ENCODE measurements around the gene BNIP2. TPM values are rescaled to one million over a fixed set of nuclear protein-coding genes. Genes with fewer than 3 reads are reported as not detected.

The BNIP2 gene
- total and polyA plus RNA-seq, 11 donors, result 36.8 to 103 (median 78.6) TPM

- H3K36me3 ChIP-seq, result no peaks in the 10 kb centered on the region
- TF ChIP-seq, protein P1, sequence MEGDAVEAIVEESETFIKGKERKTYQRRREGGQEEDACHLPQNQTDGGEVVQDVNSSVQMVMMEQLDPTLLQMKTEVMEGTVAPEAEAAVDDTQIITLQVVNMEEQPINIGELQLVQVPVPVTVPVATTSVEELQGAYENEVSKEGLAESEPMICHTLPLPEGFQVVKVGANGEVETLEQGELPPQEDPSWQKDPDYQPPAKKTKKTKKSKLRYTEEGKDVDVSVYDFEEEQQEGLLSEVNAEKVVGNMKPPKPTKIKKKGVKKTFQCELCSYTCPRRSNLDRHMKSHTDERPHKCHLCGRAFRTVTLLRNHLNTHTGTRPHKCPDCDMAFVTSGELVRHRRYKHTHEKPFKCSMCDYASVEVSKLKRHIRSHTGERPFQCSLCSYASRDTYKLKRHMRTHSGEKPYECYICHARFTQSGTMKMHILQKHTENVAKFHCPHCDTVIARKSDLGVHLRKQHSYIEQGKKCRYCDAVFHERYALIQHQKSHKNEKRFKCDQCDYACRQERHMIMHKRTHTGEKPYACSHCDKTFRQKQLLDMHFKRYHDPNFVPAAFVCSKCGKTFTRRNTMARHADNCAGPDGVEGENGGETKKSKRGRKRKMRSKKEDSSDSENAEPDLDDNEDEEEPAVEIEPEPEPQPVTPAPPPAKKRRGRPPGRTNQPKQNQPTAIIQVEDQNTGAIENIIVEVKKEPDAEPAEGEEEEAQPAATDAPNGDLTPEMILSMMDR (IDR thresholded peaks at IDR 0.05), result no peak
- TF ChIP-seq POLR2A (IDR thresholded peaks at IDR 0.05), result no peak
- no peak within 1 kb of the TSS for H3K4me3 ChIP-seq
- intact Hi-C loops (cut with DNase I), result no loop called here
- peaks cover 0 to 11% (median 0%) of the 10 kb centered on the region in 9 donors for H3K27me3 ChIP-seq
- H3K4me1 ChIP-seq, result no peaks in the 10 kb centered on the region
- DNase-seq, result no peak
- ATAC-seq, result no peak
- H3K9me3 ChIP-seq, result no peaks in the 10 kb centered on the region
- 68 to 77% (median 75%) methylated on average over 8 of the region's 8 CpGs for WGBS, 4 donors
- no peak within 1 kb of the TSS for H3K27ac ChIP-seq
These were observed 77.6 kb downstream of the BNIP2 start, which contains the start of gene GCNT3 for GRCh38 chr15:59611276-59612260. Gene GCNT3, plus strand, starts transcription at chr15:59611783. Its CDS starts 6,456 bp downstream, at chr15:59618239.

GRCh38 chr15:59609730-59610712, 79.1 kb downstream of the BNIP2 start:
- Histone ChIP-seq H3K9me3 (no peaks in the 10 kb centered on the region), H3K27me3 (peaks cover 0 to 19% (median 0%) of the 10 kb centered on the region in 9 donors), H3K27ac (no peak overlapping the region), H3K4me3 (no peak overlapping the region), H3K4me1 (no peaks in the 10 kb centered on the region), H3K36me3 (no peaks in the 10 kb centered on the region)
- TF ChIP-seq, protein P1 (IDR thresholded peaks at IDR 0.05), result no peak
- TF ChIP-seq POLR2A (IDR thresholded peaks at IDR 0.05), result no peak
- intact Hi-C loops (cut with DNase I), result no loop called here
- DNase-seq (no peak), ATAC-seq (no peak)
- 79 to 80% (median 80%) methylated on average over 7 of the region's 7 CpGs for WGBS, 4 donors

Other genes with a start within 250 kb of the BNIP2 start
- under 1 TPM in 2 of 9 donors, not detected in 7; 0.15 to 0.16 TPM for gene GCNT3, start 77.5 kb downstream of the BNIP2 start, total RNA-seq
- gene GCNT3, start 77.5 kb downstream of the BNIP2 start, polyA plus RNA-seq, result not detected
- gene GTF2A2, start 31.8 kb downstream of the BNIP2 start, total RNA-seq, result 100 to 1,000 TPM in 7 of 9 donors, 10 to 100 TPM in 2; 23.8 to 156 (median 115) TPM
- gene GTF2A2, start 31.8 kb downstream of the BNIP2 start, polyA plus RNA-seq, result 100 to 1,000 TPM in 1 of 2 donors, 10 to 100 TPM in 1; 88.4 to 110 TPM